PFSK-1 (cell line): ENCODE results near the gene CLTRN.

Experiments
- FOXP2 ChIP-seq: optimal IDR thresholded peaks from 2 replicates; pipeline ENCODE3; 2011; ENCODE audit warnings: borderline replicate concordance, control low read depth, inconsistent platforms; ENCODE audit not compliant: insufficient read depth; ENCODE audit errors: extremely low read length, extremely low read depth
- POLR2AphosphoS5 ChIP-seq: IDR thresholded peaks from 2 replicates; pipeline ENCODE4 v1.6.1; 2012; ENCODE audit warnings: low read depth, mild to moderate bottlenecking, control low read depth, low read length, moderate library complexity
- REST ChIP-seq, 2 experiments: IDR thresholded peaks; 2 replicates each; pipeline versions ENCODE4 v1.6.1 to v1.8.0; 2011 to 2012; ENCODE audit warnings: low read depth in 2 of 2, low read length in 2 of 2, control low read depth in 1 of 2, inconsistent platforms in 1 of 2, mild to moderate bottlenecking in 1 of 2, moderate library complexity in 1 of 2; ENCODE audit not compliant: insufficient read depth in 1 of 2
- SIN3A ChIP-seq: IDR thresholded peaks from 2 replicates; pipeline ENCODE4 v1.6.1; 2012; ENCODE audit warnings: mild to moderate bottlenecking, low read length, moderate library complexity, borderline replicate concordance; ENCODE audit not compliant: insufficient read depth
- TAF1 ChIP-seq: IDR thresholded peaks from 2 replicates; pipeline ENCODE4 v1.6.1; 2012; ENCODE audit warnings: low read length, control low read depth, borderline replicate concordance; ENCODE audit not compliant: insufficient read depth

CLTRN gene

GRCh38 chrX:15617111-15617510 lies 47.5 kb downstream of the CLTRN start:
- TF ChIP-seq TAF1 (no peak), POLR2AphosphoS5 (no peak), SIN3A (no peak), REST (IDR thresholded peaks at IDR 0.05; ENCODE audit: insufficient read depth in 1 of 2, low read depth in 2 of 2, low read length in 2 of 2) (no peak), FOXP2 (no peak)

GRCh38 chrX:15616531-15616930 lies 48.1 kb downstream of the CLTRN start:
- no peak for TF ChIP-seq REST (IDR thresholded peaks at IDR 0.05; ENCODE audit: insufficient read depth in 1 of 2, low read depth in 2 of 2, low read length in 2 of 2)
- TF ChIP-seq TAF1, result no peak

- TF ChIP-seq SIN3A (no peak), POLR2AphosphoS5 (no peak), REST (IDR thresholded peaks at IDR 0.05; ENCODE audit: insufficient read depth in 1 of 2, low read depth in 2 of 2, low read length in 2 of 2) (no peak), FOXP2 (no peak), TAF1 (no peak)
Observed at GRCh38 chrX:15607067-15607466, 57.5 kb downstream of the CLTRN start.

- no peak for TF ChIP-seq POLR2AphosphoS5
- no peak for TF ChIP-seq REST (IDR thresholded peaks at IDR 0.05; ENCODE audit: insufficient read depth in 1 of 2, low read depth in 2 of 2, low read length in 2 of 2)
- TF ChIP-seq TAF1, result no peak
- no peak for TF ChIP-seq FOXP2
- no peak for TF ChIP-seq SIN3A
Observed at GRCh38 chrX:15606136-15606535, 58.5 kb downstream of the CLTRN start.

GRCh38 chrX:15605226-15605625 lies 59.4 kb downstream of the CLTRN start:
- no peak for TF ChIP-seq POLR2AphosphoS5
- no peak for TF ChIP-seq FOXP2
- TF ChIP-seq REST (IDR thresholded peaks at IDR 0.05; ENCODE audit: insufficient read depth in 1 of 2, low read depth in 2 of 2, low read length in 2 of 2), result no peak
- no peak for TF ChIP-seq SIN3A
- no peak for TF ChIP-seq TAF1
